GM23248 (cell line): ENCODE results near the gene MEST.

Experiments
- EZH2 ChIP-seq: fragments of 200-600 bp; sonication (generic); IDR thresholded peaks from 2 replicates; pipeline ENCODE4 v1.6.1; 2018; ENCODE audit warnings: antibody characterized with exemption, mild to moderate bottlenecking; ENCODE audit not compliant: insufficient read depth, poor library complexity, severe bottlenecking
- EZH2phosphoT487 ChIP-seq: fragments of 200-600 bp; sonication (generic); IDR thresholded peaks from 2 replicates; pipeline ENCODE4 v1.6.1; 2018; ENCODE audit warnings: antibody characterized with exemption, moderate library complexity, mild to moderate bottlenecking, low read depth; ENCODE audit not compliant: insufficient read depth

DNA sequence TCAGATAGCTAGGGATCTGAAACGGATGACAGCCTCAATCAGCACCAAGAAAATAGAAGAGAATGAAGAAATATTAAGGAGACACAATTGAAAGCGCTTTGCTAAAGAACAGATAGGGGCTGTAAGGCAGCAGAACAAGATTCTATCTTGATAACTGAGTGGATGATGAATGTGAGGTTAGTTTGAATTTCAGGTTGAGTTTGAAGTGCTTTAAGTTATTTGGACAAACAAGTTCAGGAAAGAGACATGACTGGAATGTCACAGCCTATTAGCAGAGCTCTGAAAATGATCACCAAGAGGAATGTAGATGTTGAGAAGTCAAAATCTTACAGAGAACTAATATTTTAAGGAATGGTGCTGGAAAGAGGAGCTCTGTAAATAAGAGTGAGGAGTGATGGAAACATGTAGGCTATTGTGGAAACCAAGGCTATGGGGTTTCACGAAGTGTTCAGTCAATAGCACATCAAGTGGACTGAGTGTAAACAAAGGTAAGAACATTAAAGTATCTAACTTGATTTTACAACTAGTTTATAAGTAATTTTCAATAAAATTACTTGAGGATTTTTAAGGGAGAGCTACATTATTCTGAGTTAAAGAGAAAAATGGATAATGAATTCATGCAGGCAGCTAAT is 61.6 kb downstream of the MEST start:
- TF ChIP-seq EZH2phosphoT487, result no peak
- TF ChIP-seq EZH2, result no peak
